Measurements from ENCODE around the gene HINT3.
"Not testable (repeated sequence)": the region's sequence is repeated elsewhere in the genome, so short reads cannot be mapped to it uniquely, and the experiment has no call there.

The HINT3 gene

GRCh38 chr6:125968493-125968892 lies 11.9 kb downstream of the HINT3 start:
- no peaks in the 10 kb centered on the region for H3K9me3 ChIP-seq (ENCODE audit: control extremely low read depth in 1 of 5, control insufficient read depth in 4 of 5, insufficient read depth in 2 of 5, low read depth in 1 of 5, low read length in 4 of 5)
- ChIA-PET CTCF (no interaction called here), POLR2A (no interaction called here)
- no peak overlapping the region for H3K4me3 ChIP-seq (ENCODE audit: control insufficient read depth in 1 of 7, extremely low read depth in 1 of 7, insufficient read depth in 4 of 7, low read depth in 2 of 7, low read length in 6 of 7)
- peaks cover 0 to 19% (median 8%) of the 10 kb centered on the region in 4 experiments for H3K36me3 ChIP-seq (ENCODE audit: control insufficient read depth in 4 of 4, insufficient read depth in 4 of 4, low read length in 3 of 4)
- H3K4me1 ChIP-seq (ENCODE audit: control extremely low read depth in 1 of 4, control insufficient read depth in 4 of 4, insufficient read depth in 4 of 4, low read length in 3 of 4), result peaks cover 0 to 2% (median 0%) of the 10 kb centered on the region in 4 experiments
- H3K27ac ChIP-seq (ENCODE audit: insufficient read depth in 1 of 2, low read depth in 1 of 2, low read length in 2 of 2, poor library complexity in 1 of 2, severe bottlenecking in 2 of 2), result no peak overlapping the region
- H3K27me3 ChIP-seq (replicated peaks in 2 of 5; ENCODE audit: control insufficient read depth in 4 of 5, insufficient read depth in 5 of 5, low read length in 4 of 5), result no peaks in the 10 kb centered on the region
- no CpG with 5 or more reads among the region's 2 CpGs for WGBS (ENCODE audit: insufficient coverage)
- no peak for DNase-seq

GRCh38 chr6:125970760-125971159 lies 14.2 kb downstream of the HINT3 start:
- H3K27ac ChIP-seq (ENCODE audit: insufficient read depth in 1 of 2, low read depth in 1 of 2, low read length in 2 of 2, poor library complexity in 1 of 2, severe bottlenecking in 2 of 2), result no peak overlapping the region

GRCh38 chr6:125972478-125972877 lies 15.9 kb downstream of the HINT3 start:
- H3K9me3 ChIP-seq (ENCODE audit: control extremely low read depth in 1 of 5, control insufficient read depth in 4 of 5, insufficient read depth in 2 of 5, low read depth in 1 of 5, low read length in 4 of 5); H3K27ac ChIP-seq (ENCODE audit: insufficient read depth in 1 of 2, low read depth in 1 of 2, low read length in 2 of 2, poor library complexity in 1 of 2, severe bottlenecking in 2 of 2); POLR2A ChIA-PET; H3K27me3 ChIP-seq (replicated peaks in 2 of 5; ENCODE audit: control insufficient read depth in 4 of 5, insufficient read depth in 5 of 5, low read length in 4 of 5); DNase-seq; H3K4me1 ChIP-seq (ENCODE audit: control extremely low read depth in 1 of 4, control insufficient read depth in 4 of 4, insufficient read depth in 4 of 4, low read length in 3 of 4); H3K4me3 ChIP-seq (ENCODE audit: control insufficient read depth in 1 of 7, extremely low read depth in 1 of 7, insufficient read depth in 4 of 7, low read depth in 2 of 7, low read length in 6 of 7): not testable (repeated sequence)
- WGBS (ENCODE audit: insufficient coverage), result no CpG with 5 or more reads among the region's 1 CpG
- CTCF ChIA-PET, result interaction anchor here (0.8 to 6.0 kb wide), 3 partner anchors 66 to 183 kb away, joined by 3 to 50 read pairs (median 4); partner anchors contain the start of gene NCOA7
- peaks cover 6 to 31% (median 15%) of the 10 kb centered on the region in 4 experiments for H3K36me3 ChIP-seq (ENCODE audit: control insufficient read depth in 4 of 4, insufficient read depth in 4 of 4, low read length in 3 of 4)

More at GRCh38 chr6:125970760-125971159, 14.2 kb downstream of the HINT3 start:
- DNase-seq, result no peak
- CTCF ChIA-PET, result interaction anchor here (0.5 to 6.0 kb wide), 18 partner anchors 9 to 1145 kb away, joined by 3 to 50 read pairs (median 5); partner anchors contain the start of genes HINT3, NCOA7 and TRMT11
- Histone ChIP-seq H3K4me3 (ENCODE audit: control insufficient read depth in 1 of 7, extremely low read depth in 1 of 7, insufficient read depth in 4 of 7, low read depth in 2 of 7, low read length in 6 of 7) (no peak overlapping the region), H3K9me3 (ENCODE audit: control extremely low read depth in 1 of 5, control insufficient read depth in 4 of 5, insufficient read depth in 2 of 5, low read depth in 1 of 5, low read length in 4 of 5) (no peaks in the 10 kb centered on the region), H3K36me3 (ENCODE audit: control insufficient read depth in 4 of 4, insufficient read depth in 4 of 4, low read length in 3 of 4) (peaks cover 0 to 32% (median 15%) of the 10 kb centered on the region in 4 experiments), H3K4me1 (ENCODE audit: control extremely low read depth in 1 of 4, control insufficient read depth in 4 of 4, insufficient read depth in 4 of 4, low read length in 3 of 4) (peaks cover 0 to 2% (median 0%) of the 10 kb centered on the region in 4 experiments), H3K27me3 (replicated peaks in 2 of 5; ENCODE audit: control insufficient read depth in 4 of 5, insufficient read depth in 5 of 5, low read length in 4 of 5) (no peaks in the 10 kb centered on the region)
- no CpG with 5 or more reads among the region's 2 CpGs for WGBS (ENCODE audit: insufficient coverage)
- POLR2A ChIA-PET, result no interaction called here

- Histone ChIP-seq H3K4me3 (ENCODE audit: control insufficient read depth in 1 of 7, extremely low read depth in 1 of 7, insufficient read depth in 4 of 7, low read depth in 2 of 7, low read length in 6 of 7) (no peak overlapping the region), H3K36me3 (ENCODE audit: control insufficient read depth in 4 of 4, insufficient read depth in 4 of 4, low read length in 3 of 4) (peaks cover 4 to 25% (median 11%) of the 10 kb centered on the region in 4 experiments), H3K27me3 (replicated peaks in 2 of 5; ENCODE audit: control insufficient read depth in 4 of 5, insufficient read depth in 5 of 5, low read length in 4 of 5) (no peaks in the 10 kb centered on the region), H3K4me1 (ENCODE audit: control extremely low read depth in 1 of 4, control insufficient read depth in 4 of 4, insufficient read depth in 4 of 4, low read length in 3 of 4) (peaks cover 0 to 2% (median 0%) of the 10 kb centered on the region in 4 experiments), H3K9me3 (ENCODE audit: control extremely low read depth in 1 of 5, control insufficient read depth in 4 of 5, insufficient read depth in 2 of 5, low read depth in 1 of 5, low read length in 4 of 5) (no peaks in the 10 kb centered on the region), H3K27ac (ENCODE audit: insufficient read depth in 1 of 2, low read depth in 1 of 2, low read length in 2 of 2, poor library complexity in 1 of 2, severe bottlenecking in 2 of 2) (no peak overlapping the region)
- ChIA-PET CTCF (interaction anchor here (0.7 to 6.0 kb wide), 25 partner anchors 9 to 661 kb away, joined by 3 to 50 read pairs (median 6); partner anchors contain the start of genes HINT3, NCOA7 and TRMT11), POLR2A (interaction anchor here (0.7 kb wide), 1 partner anchor 81 kb away, joined by 4 read pairs; no protein-coding TSS in a partner anchor)
- peak; percentile 66 to 81 (median 79) for DNase-seq
- 42% methylated on average over 2 of the region's 5 CpGs for WGBS (ENCODE audit: insufficient coverage)
These were observed 17.8 kb downstream of the HINT3 start for GRCh38 chr6:125974214-125974866.

GRCh38 chr6:125979101-125979500 lies 22.5 kb downstream of the HINT3 start:
- peaks cover 2 to 20% (median 8%) of the 10 kb centered on the region in 4 experiments for H3K36me3 ChIP-seq (ENCODE audit: control insufficient read depth in 4 of 4, insufficient read depth in 4 of 4, low read length in 3 of 4)
- peaks cover 0 to 2% (median 0%) of the 10 kb centered on the region in 4 experiments for H3K4me1 ChIP-seq (ENCODE audit: control extremely low read depth in 1 of 4, control insufficient read depth in 4 of 4, insufficient read depth in 4 of 4, low read length in 3 of 4)
- H3K9me3 ChIP-seq (ENCODE audit: control extremely low read depth in 1 of 5, control insufficient read depth in 4 of 5, insufficient read depth in 2 of 5, low read depth in 1 of 5, low read length in 4 of 5), result no peaks in the 10 kb centered on the region
- no peaks in the 10 kb centered on the region for H3K27me3 ChIP-seq (replicated peaks in 2 of 5; ENCODE audit: control insufficient read depth in 4 of 5, insufficient read depth in 5 of 5, low read length in 4 of 5)
- POLR2A ChIA-PET, result no interaction called here
- no CpG with 5 or more reads among the region's 3 CpGs for WGBS (ENCODE audit: insufficient coverage)
- CTCF ChIA-PET, result interaction anchor here (0.9 to 2.5 kb wide), 4 partner anchors 9 to 200 kb away, joined by 3 to 6 read pairs (median 3); no protein-coding TSS in a partner anchor
- no peak for DNase-seq
- H3K27ac ChIP-seq (ENCODE audit: insufficient read depth in 1 of 2, low read depth in 1 of 2, low read length in 2 of 2, poor library complexity in 1 of 2, severe bottlenecking in 2 of 2), result no peak overlapping the region
- no peak overlapping the region for H3K4me3 ChIP-seq (ENCODE audit: control insufficient read depth in 1 of 7, extremely low read depth in 1 of 7, insufficient read depth in 4 of 7, low read depth in 2 of 7, low read length in 6 of 7)

- H3K9me3 ChIP-seq (ENCODE audit: control extremely low read depth in 1 of 5, control insufficient read depth in 4 of 5, insufficient read depth in 2 of 5, low read depth in 1 of 5, low read length in 4 of 5), result no peaks in the 10 kb centered on the region
- 91% methylated on average over 1 of the region's 2 CpGs for WGBS (ENCODE audit: insufficient coverage)
- no peak overlapping the region for H3K4me3 ChIP-seq (ENCODE audit: control insufficient read depth in 1 of 7, extremely low read depth in 1 of 7, insufficient read depth in 4 of 7, low read depth in 2 of 7, low read length in 6 of 7)
- H3K4me1 ChIP-seq (ENCODE audit: control extremely low read depth in 1 of 4, control insufficient read depth in 4 of 4, insufficient read depth in 4 of 4, low read length in 3 of 4), result peaks cover 0 to 13% (median 7%) of the 10 kb centered on the region in 4 experiments
- POLR2A ChIA-PET, result no interaction called here
- no peak overlapping the region for H3K27ac ChIP-seq (ENCODE audit: insufficient read depth in 1 of 2, low read depth in 1 of 2, low read length in 2 of 2, poor library complexity in 1 of 2, severe bottlenecking in 2 of 2)
- H3K27me3 ChIP-seq (replicated peaks in 2 of 5; ENCODE audit: control insufficient read depth in 4 of 5, insufficient read depth in 5 of 5, low read length in 4 of 5), result no peaks in the 10 kb centered on the region
- peaks cover 0 to 12% (median 5%) of the 10 kb centered on the region in 4 experiments for H3K36me3 ChIP-seq (ENCODE audit: control insufficient read depth in 4 of 4, insufficient read depth in 4 of 4, low read length in 3 of 4)
- no peak for DNase-seq
- CTCF ChIA-PET, result interaction anchor here (0.6 to 1.7 kb wide), 8 partner anchors 12 to 670 kb away, joined by 3 to 6 read pairs (median 5); partner anchors contain the start of genes HINT3 and NCOA7
These were observed 25.1 kb downstream of the HINT3 start for GRCh38 chr6:125981571-125982185.

Data from common myeloid progenitor, CD34-positive (primary cell).